Mesenchymal stem cell (in vitro differentiated cells and primary cell): ENCODE data around the gene OR5K2. TPM values are rescaled to one million over a fixed set of nuclear protein-coding genes. Genes with fewer than 3 reads are reported as not detected.

Experiments
- DNase-seq: peaks from one replicate; pipeline ENCODE4 v3.0.0-alpha.2; 2013
- H2AFZ ChIP-seq: one replicate; pipeline ENCODE4 v1.6.1; 2013; ENCODE audit warnings: low read depth, mild to moderate bottlenecking, control low read depth, inconsistent platforms, low read length, moderate library complexity
- H2AK5ac ChIP-seq: 2 replicates; pipeline ENCODE4 v1.6.1; 2013; ENCODE audit warnings: low read length, moderate library complexity, mild to moderate bottlenecking, inconsistent platforms; ENCODE audit not compliant: severe bottlenecking
- H2BK120ac ChIP-seq: one replicate; pipeline ENCODE4 v1.6.1; 2013; ENCODE audit warnings: low read depth, mild to moderate bottlenecking, inconsistent platforms, low read length, moderate library complexity
- H2BK12ac ChIP-seq, 2 experiments: one replicate each; pipeline ENCODE4 v1.6.1; 2013; ENCODE audit warnings: inconsistent platforms in 2 of 2, low read length in 2 of 2, mild to moderate bottlenecking in 2 of 2, moderate library complexity in 2 of 2, control low read depth in 1 of 2
- H2BK15ac ChIP-seq: one replicate; pipeline ENCODE4 v1.6.1; 2013; ENCODE audit warnings: mild to moderate bottlenecking, low read depth, inconsistent platforms; ENCODE audit not compliant: poor library complexity, severe bottlenecking
- H2BK5ac ChIP-seq: 2 replicates; pipeline ENCODE4 v1.6.1; 2013; ENCODE audit warnings: low read depth, mild to moderate bottlenecking, low read length, control low read depth, inconsistent platforms; ENCODE audit not compliant: poor library complexity, severe bottlenecking
- H3K14ac ChIP-seq, 2 experiments: one replicate each; pipeline ENCODE4 v1.6.1; 2013; ENCODE audit warnings: inconsistent platforms in 2 of 2, low read length in 2 of 2, control low read depth in 1 of 2, mild to moderate bottlenecking in 1 of 2, moderate library complexity in 1 of 2
- H3K18ac ChIP-seq, 2 experiments: one replicate each; pipeline ENCODE4 v1.6.1; 2013; ENCODE audit warnings: inconsistent platforms in 2 of 2, low read length in 2 of 2, control low read depth in 1 of 2, low read depth in 1 of 2, mild to moderate bottlenecking in 1 of 2
- H3K23ac ChIP-seq, 2 experiments: one replicate each; pipeline ENCODE4 v1.6.1; 2013; ENCODE audit warnings: inconsistent platforms in 2 of 2, low read length in 2 of 2, mild to moderate bottlenecking in 2 of 2, moderate library complexity in 2 of 2, control low read depth in 1 of 2
- H3K27ac ChIP-seq: 2 replicates; pipeline ENCODE4 v1.5.1; 2013; ENCODE audit warnings: mild to moderate bottlenecking, moderate library complexity, low read length, control low read depth, inconsistent platforms; ENCODE audit not compliant: poor library complexity, severe bottlenecking
- H3K27me3 ChIP-seq, 2 experiments: 2 replicates each; pipeline versions ENCODE4 v1.6.1 to v1.7.0; 2013; ENCODE audit warnings: low read length in 2 of 2, mild to moderate bottlenecking in 2 of 2, moderate library complexity in 2 of 2, control low read depth in 1 of 2, inconsistent platforms in 1 of 2; ENCODE audit not compliant: control insufficient read depth in 1 of 2, insufficient read depth in 1 of 2
- H3K36me3 ChIP-seq, 2 experiments: 2 replicates each; pipeline versions ENCODE4 v1.6.1 to v1.7.0; 2013; ENCODE audit warnings: low read length in 2 of 2, control low read depth in 1 of 2, inconsistent platforms in 1 of 2, low read depth in 1 of 2, mild to moderate bottlenecking in 1 of 2; ENCODE audit not compliant: insufficient read depth in 2 of 2, control insufficient read depth in 1 of 2
- H3K4ac ChIP-seq, 2 experiments: one replicate each; pipeline ENCODE4 v1.6.1; 2013; ENCODE audit warnings: inconsistent platforms in 2 of 2, low read length in 2 of 2, mild to moderate bottlenecking in 2 of 2, moderate library complexity in 2 of 2, control low read depth in 1 of 2, low read depth in 1 of 2
- H3K4me1 ChIP-seq: 2 replicates; pipeline ENCODE4 v1.6.1; 2013; ENCODE audit warnings: low read depth, low read length, control low read depth; ENCODE audit not compliant: control insufficient read depth, insufficient read depth
- H3K4me2 ChIP-seq: 2 replicates; pipeline ENCODE4 v1.6.1; 2013; ENCODE audit warnings: low read length, mild to moderate bottlenecking, inconsistent platforms; ENCODE audit not compliant: poor library complexity, severe bottlenecking
- H3K4me3 ChIP-seq, 2 experiments: 2 replicates each; pipeline versions ENCODE4 v1.5.1 to v1.7.0; 2013; ENCODE audit warnings: low read length in 2 of 2, mild to moderate bottlenecking in 2 of 2, control low read depth in 1 of 2, low read depth in 1 of 2; ENCODE audit not compliant: insufficient read depth in 1 of 2
- H3K79me1 ChIP-seq: replicated peaks from 2 replicates; pipeline ENCODE4 v1.6.1; 2013; ENCODE audit warnings: mild to moderate bottlenecking, control low read depth, low read length, inconsistent platforms; ENCODE audit not compliant: poor library complexity, severe bottlenecking
- H3K9ac ChIP-seq: 2 replicates; pipeline ENCODE4 v1.7.0; 2013; ENCODE audit warnings: mild to moderate bottlenecking, low read length, moderate library complexity
- H3K9me3 ChIP-seq: 2 replicates; pipeline ENCODE4 v1.7.0; 2013; ENCODE audit warnings: mild to moderate bottlenecking, low read length; ENCODE audit not compliant: control insufficient read depth
- H4K8ac ChIP-seq: one replicate; pipeline ENCODE4 v1.6.1; 2013; ENCODE audit warnings: inconsistent platforms, mild to moderate bottlenecking, low read length, moderate library complexity
- H4K91ac ChIP-seq: one replicate; pipeline ENCODE4 v1.6.1; 2013; ENCODE audit warnings: mild to moderate bottlenecking, low read length, inconsistent platforms
- WGBS: methylation state at CpG from one replicate; pipeline ENCODE4 v1.1.7; 2013; ENCODE audit warnings: mixed read lengths; 5-methylcytosine and 5-hydroxymethylcytosine counted together
- small RNA-seq: library from polyadenylated mRNA; stranded (forward); fragments of <200 nt; extraction: miRNeasy Mini kit (QIAGEN cat#:217004); gene quantifications from one replicate; pipeline ENCODE3, GENCODE V24; 2013; ENCODE audit warnings: low read depth

OR5K2 gene

GRCh38 chr3:98545940-98546339, 48.5 kb downstream of the OR5K2 start:
- no peak overlapping the region for H4K91ac ChIP-seq
- H2AK5ac ChIP-seq: no peak overlapping the region
- H3K4me1 ChIP-seq: peaks cover 2% of the 10 kb centered on the region
- H3K4me3 ChIP-seq: no peak overlapping the region
- H3K9ac ChIP-seq: no peak overlapping the region
- H3K4me2 ChIP-seq: no peak overlapping the region
- no peak overlapping the region for H3K23ac ChIP-seq
- H3K79me1 ChIP-seq: no peaks in the 10 kb centered on the region
- H3K27ac ChIP-seq: no peak overlapping the region
- H2BK5ac ChIP-seq: no peak overlapping the region
- H3K9me3 ChIP-seq: no peaks in the 10 kb centered on the region
- H2BK120ac ChIP-seq: no peak overlapping the region
- DNase-seq: no peak
- H3K14ac ChIP-seq: no peak overlapping the region
- no peaks in the 10 kb centered on the region for H3K36me3 ChIP-seq
- no peak overlapping the region for H3K4ac ChIP-seq
- H2BK15ac ChIP-seq: no peak overlapping the region
- H2AFZ ChIP-seq: no peak overlapping the region
- WGBS: 98% methylated on average over 3 of the region's 5 CpGs
- peaks cover 6 to 14% of the 10 kb centered on the region in 2 experiments for H3K27me3 ChIP-seq
- no peak overlapping the region for H4K8ac ChIP-seq
- H3K18ac ChIP-seq: no peak overlapping the region
- H2BK12ac ChIP-seq: no peak overlapping the region

Small RNA genes lying within 50 kb of the gene (small RNA-seq; reads per million reads assigned to genes)
- gene RPL38P4: not detected
